Peyer's patch (tissue), 4 donors: ENCODE data around the gene MAP3K8.

ENCODE experiments used
- CTCF ChIP-seq, 6 experiments: fragments of 450-650 bp in 4 of 6; fragments of 200-600 bp in 2 of 6; sonication (generic) in 1 of 6; IDR thresholded peaks; one replicate each; pipeline ENCODE4 v1.5.1; 2017 to 2019; ENCODE audit warnings: antibody characterized with exemption in 6 of 6, mild to moderate bottlenecking in 3 of 6, moderate library complexity in 1 of 6
- POLR2A ChIP-seq, 2 donors: fragments of 450-650 bp; IDR thresholded peaks; one replicate each; pipeline ENCODE4 v1.5.1; 2017; ENCODE audit warnings: antibody characterized with exemption in 2 of 2, mild to moderate bottlenecking in 2 of 2, moderate library complexity in 2 of 2

GRCh38 chr10:30442019-30442606 lies 8.1 kb downstream of the MAP3K8 start:
- no peak for TF ChIP-seq CTCF (IDR thresholded peaks at IDR 0.05)
- TF ChIP-seq POLR2A (IDR thresholded peaks at IDR 0.05), result no peak
